Raji (cell line): ENCODE data around the gene GRIN2A.

Experiments used
- POLR2A ChIP-seq: IDR thresholded peaks from 2 replicates; pipeline ENCODE4 v1.6.1; 2011; ENCODE audit warnings: low read depth, low read length, control low read depth; ENCODE audit not compliant: insufficient read depth

GRIN2A gene

DNA sequence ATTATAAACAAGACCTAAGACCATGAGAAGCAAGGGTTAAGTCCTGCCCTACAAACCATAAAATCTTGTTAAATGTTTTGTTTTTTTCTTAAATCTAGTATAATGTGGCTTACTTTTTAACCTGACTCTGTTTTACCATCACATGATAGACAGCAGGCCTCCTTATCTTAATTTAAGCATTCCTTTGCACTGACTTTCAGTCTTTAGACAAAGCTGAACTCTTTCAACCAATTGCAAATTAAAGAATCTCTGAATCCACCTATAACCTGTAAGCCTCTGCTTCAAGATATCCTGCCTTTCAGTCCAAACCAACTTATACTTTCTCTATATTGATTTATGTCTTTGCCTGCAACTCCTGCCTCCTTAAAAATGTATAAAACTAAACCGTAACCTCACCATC, 478.5 kb downstream of the GRIN2A start:
- no peak for TF ChIP-seq POLR2A
